HFFc6 (cell line): ENCODE results near the gene FAT4. TPM values are rescaled to one million over a fixed set of nuclear protein-coding genes. Genes with fewer than 3 reads are reported as not detected.

ENCODE experiments used
- DNase-seq: peaks from one replicate; pipeline ENCODE4 v3.0.0-alpha.2; 2018
- H3K27ac Mint-ChIP-seq: 2 replicates; pipeline ENCODE4 v1.8.0; 2020; ENCODE audit warnings: mild to moderate bottlenecking, mixed read lengths
- H3K27me3 Mint-ChIP-seq: 2 replicates; pipeline ENCODE4 v1.8.0; 2021; ENCODE audit warnings: mild to moderate bottlenecking, moderate library complexity, mixed read lengths; ENCODE audit not compliant: insufficient read depth
- H3K36me3 Mint-ChIP-seq: 2 replicates; pipeline ENCODE4 v1.8.0; 2021; ENCODE audit warnings: low read depth, mixed read lengths
- H3K4me1 Mint-ChIP-seq: 2 replicates; pipeline ENCODE4 v1.8.0; 2020; ENCODE audit warnings: low read depth, mixed read lengths
- H3K4me3 Mint-ChIP-seq: 2 replicates; pipeline ENCODE4 v1.8.0; 2020; ENCODE audit warnings: mild to moderate bottlenecking, moderate library complexity, mixed read lengths
- H3K9me3 Mint-ChIP-seq: 2 replicates; pipeline ENCODE4 v1.8.0; 2020; ENCODE audit warnings: mild to moderate bottlenecking, mixed read lengths
- total RNA-seq, 6 experiments: library from RNA; stranded (reverse); fragmentation: NEBNext Ultra II Directional; extraction: Animal tissue kit (Norgen Biotek cat#: 25700); gene quantifications; 2 replicates in 1 of 6; 3 replicates in 5 of 6; pipeline ENCODE4 v1.2.3, GENCODE V29; 2021
- TF ChIP-seq, protein P1 (sequence below): fragments of 200-600 bp; sonication (generic); IDR thresholded peaks from 2 replicates; pipeline ENCODE4 v1.5.0; 2021; ENCODE audit warnings: antibody characterized with exemption, mild to moderate bottlenecking

The FAT4 gene
- total RNA-seq, 6 experiments from 2014 or later: 11.1 to 18.4 (median 12.8) TPM

DNA sequence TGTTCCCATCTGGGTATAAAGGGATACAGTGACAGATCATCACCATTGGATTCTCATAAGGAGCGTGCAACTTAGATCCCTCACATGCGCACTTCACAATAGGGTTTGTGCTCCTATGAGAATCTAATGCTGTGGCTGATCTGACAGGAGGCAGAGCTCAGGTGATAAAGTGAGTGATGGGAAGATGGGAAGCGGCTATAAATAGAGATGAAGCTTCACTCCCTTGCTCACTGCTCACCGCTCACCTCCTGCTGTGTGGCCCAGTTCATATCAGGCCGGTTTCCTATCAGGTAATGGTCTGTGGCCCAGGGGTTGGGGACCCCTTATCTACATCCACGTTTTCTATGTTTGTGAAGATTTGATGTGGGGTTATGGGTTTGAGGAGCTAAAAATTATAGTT is 43.7 kb downstream of the FAT4 start:
- no peak overlapping the region for H3K4me3 Mint-ChIP-seq
- TF ChIP-seq, protein P1, sequence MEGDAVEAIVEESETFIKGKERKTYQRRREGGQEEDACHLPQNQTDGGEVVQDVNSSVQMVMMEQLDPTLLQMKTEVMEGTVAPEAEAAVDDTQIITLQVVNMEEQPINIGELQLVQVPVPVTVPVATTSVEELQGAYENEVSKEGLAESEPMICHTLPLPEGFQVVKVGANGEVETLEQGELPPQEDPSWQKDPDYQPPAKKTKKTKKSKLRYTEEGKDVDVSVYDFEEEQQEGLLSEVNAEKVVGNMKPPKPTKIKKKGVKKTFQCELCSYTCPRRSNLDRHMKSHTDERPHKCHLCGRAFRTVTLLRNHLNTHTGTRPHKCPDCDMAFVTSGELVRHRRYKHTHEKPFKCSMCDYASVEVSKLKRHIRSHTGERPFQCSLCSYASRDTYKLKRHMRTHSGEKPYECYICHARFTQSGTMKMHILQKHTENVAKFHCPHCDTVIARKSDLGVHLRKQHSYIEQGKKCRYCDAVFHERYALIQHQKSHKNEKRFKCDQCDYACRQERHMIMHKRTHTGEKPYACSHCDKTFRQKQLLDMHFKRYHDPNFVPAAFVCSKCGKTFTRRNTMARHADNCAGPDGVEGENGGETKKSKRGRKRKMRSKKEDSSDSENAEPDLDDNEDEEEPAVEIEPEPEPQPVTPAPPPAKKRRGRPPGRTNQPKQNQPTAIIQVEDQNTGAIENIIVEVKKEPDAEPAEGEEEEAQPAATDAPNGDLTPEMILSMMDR: no peak
- H3K27ac Mint-ChIP-seq: no peak overlapping the region
- DNase-seq: no peak
- no peaks in the 10 kb centered on the region for H3K36me3 Mint-ChIP-seq
- H3K4me1 Mint-ChIP-seq: peaks cover 11% of the 10 kb centered on the region; the same call in 1 of the 2 replicates
- H3K27me3 Mint-ChIP-seq: peaks cover 2% of the 10 kb centered on the region; the same call in 1 of the 2 replicates
- no peaks in the 10 kb centered on the region for H3K9me3 Mint-ChIP-seq

- peaks cover 11% of the 10 kb centered on the region; the same call in 1 of the 2 replicates for H3K4me1 Mint-ChIP-seq
- TF ChIP-seq, protein P1: no peak
- no peak overlapping the region; the same call in 1 of the 2 replicates for H3K4me3 Mint-ChIP-seq
- no peak overlapping the region for H3K27ac Mint-ChIP-seq
- peaks cover 2% of the 10 kb centered on the region; the same call in 1 of the 2 replicates for H3K27me3 Mint-ChIP-seq
- H3K9me3 Mint-ChIP-seq: no peaks in the 10 kb centered on the region
- DNase-seq: no peak
- H3K36me3 Mint-ChIP-seq: no peaks in the 10 kb centered on the region
Observed at GRCh38 chr4:125359363-125359762, 44.6 kb downstream of the FAT4 start.

GRCh38 chr4:125359960-125360634 is 45.3 kb downstream of the FAT4 start:
- no peaks in the 10 kb centered on the region for H3K9me3 Mint-ChIP-seq
- H3K36me3 Mint-ChIP-seq: peaks cover 5% of the 10 kb centered on the region
- H3K27me3 Mint-ChIP-seq: peaks cover 2% of the 10 kb centered on the region; the same call in 1 of the 2 replicates
- H3K27ac Mint-ChIP-seq: peak overlapping the region; percentile 2; the same call in 1 of the 2 replicates
- TF ChIP-seq, protein P1: no peak
- no peak for DNase-seq
- no peak overlapping the region for H3K4me3 Mint-ChIP-seq
- H3K4me1 Mint-ChIP-seq: peaks cover 11% of the 10 kb centered on the region; the same call in 1 of the 2 replicates

DNA sequence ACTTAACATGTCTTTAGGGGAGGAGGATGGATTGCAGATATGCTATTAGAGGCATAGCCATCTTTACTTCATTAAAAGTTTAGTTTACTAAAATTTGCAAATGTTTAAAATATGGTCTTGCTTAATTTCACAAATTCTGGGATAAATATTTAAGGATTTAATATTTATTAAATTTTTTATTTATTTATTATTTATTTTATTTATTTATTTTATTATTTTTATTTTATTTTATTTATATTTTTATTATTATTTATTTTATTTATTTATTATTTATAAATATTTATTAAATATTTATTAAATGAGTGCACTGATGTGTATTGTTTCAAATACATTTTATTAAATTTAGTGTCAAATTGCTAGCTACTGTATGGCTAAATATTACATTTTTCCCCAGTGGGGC is 46.0 kb downstream of the FAT4 start:
- no peak overlapping the region for H3K4me3 Mint-ChIP-seq
- no peaks in the 10 kb centered on the region for H3K9me3 Mint-ChIP-seq
- no peak overlapping the region for H3K27ac Mint-ChIP-seq
- DNase-seq: no peak
- peaks cover 5% of the 10 kb centered on the region for H3K36me3 Mint-ChIP-seq
- TF ChIP-seq, protein P1: no peak
- H3K27me3 Mint-ChIP-seq: peaks cover 2% of the 10 kb centered on the region; the same call in 1 of the 2 replicates
- peaks cover 11% of the 10 kb centered on the region; the same call in 1 of the 2 replicates for H3K4me1 Mint-ChIP-seq
